Stomach smooth muscle (tissue), 2 donors: ENCODE results near the gene CKLF.

Experiments used
- H3K27ac ChIP-seq: one replicate; pipeline ENCODE4 v1.7.0; 2013; ENCODE audit warnings: mild to moderate bottlenecking, low read length, inconsistent platforms
- H3K27me3 ChIP-seq, 2 donors: one replicate each; pipeline ENCODE4 v1.7.0; 2013; ENCODE audit warnings: low read length in 2 of 2; ENCODE audit not compliant: insufficient read depth in 2 of 2, control insufficient read depth in 1 of 2
- H3K36me3 ChIP-seq, 2 donors: one replicate each; pipeline ENCODE4 v1.7.0; 2013; ENCODE audit warnings: low read length in 2 of 2; ENCODE audit not compliant: control insufficient read depth in 2 of 2, insufficient read depth in 2 of 2
- H3K4me1 ChIP-seq: one replicate; pipeline ENCODE4 v1.7.0; 2013; ENCODE audit warnings: low read length; ENCODE audit not compliant: control insufficient read depth, insufficient read depth
- H3K4me3 ChIP-seq, 2 donors: one replicate each; pipeline ENCODE4 v1.7.0; 2013; ENCODE audit warnings: low read length in 2 of 2
- H3K9ac ChIP-seq, 2 donors: one replicate each; pipeline ENCODE4 v1.7.0; 2013; ENCODE audit warnings: low read length in 2 of 2, mild to moderate bottlenecking in 1 of 2
- H3K9me3 ChIP-seq, 2 donors: one replicate each; pipeline ENCODE4 v1.7.0; 2013; ENCODE audit warnings: low read length in 2 of 2; ENCODE audit not compliant: control insufficient read depth in 2 of 2
- donor health status: healthy.
- donor health status: Pancreatic carcinoma.

CKLF gene

DNA sequence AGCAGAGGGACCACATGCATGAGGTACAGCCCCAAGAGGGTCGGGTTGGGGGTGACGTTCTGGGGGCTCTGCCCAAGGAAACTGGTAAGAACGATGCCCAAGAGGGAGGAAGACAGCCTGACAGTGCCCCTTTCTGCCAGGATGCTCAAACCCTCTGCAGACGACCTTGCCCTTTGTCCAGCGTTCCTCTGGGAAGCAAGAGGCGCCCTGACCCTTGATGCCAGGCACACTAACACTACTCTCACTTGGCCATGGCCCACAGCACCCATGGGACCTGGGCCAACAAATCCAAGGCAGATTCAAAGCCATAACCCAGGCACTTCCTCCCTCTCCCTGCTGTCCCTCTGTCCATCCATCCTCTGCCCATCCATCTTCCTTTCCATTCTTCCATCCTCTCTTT is 22.9 kb upstream of the CKLF start:
- Histone ChIP-seq H3K9me3 (no peaks in the 10 kb centered on the region), H3K27me3 (no peaks in the 10 kb centered on the region), H3K36me3 (peaks cover 45 to 55% of the 10 kb centered on the region in 2 donors), H3K4me1 (no peaks in the 10 kb centered on the region), H3K9ac (no peak overlapping the region), H3K27ac (no peak overlapping the region), H3K4me3 (no peak overlapping the region)

DNA sequence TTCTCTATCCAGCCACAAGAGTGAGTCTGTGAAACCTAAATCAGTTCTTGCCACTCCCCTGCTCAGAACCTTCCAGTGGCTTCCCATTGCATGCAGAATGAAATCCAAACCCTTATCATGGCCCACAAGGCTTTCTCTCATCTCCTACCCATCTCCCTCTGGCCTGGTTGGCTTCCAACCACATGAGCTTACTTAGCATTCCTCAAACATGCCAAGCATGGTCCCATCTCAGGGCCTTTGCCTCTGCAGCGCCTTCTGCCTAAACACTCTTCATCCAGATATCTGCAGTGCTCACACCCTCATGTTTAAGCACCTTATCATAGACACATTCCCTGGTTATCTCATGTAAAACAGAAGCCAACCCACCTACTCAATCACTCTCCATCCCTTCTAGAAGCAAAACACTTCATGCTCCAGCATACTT is 18.0 kb upstream of the CKLF start:
- H3K9me3 ChIP-seq = no peaks in the 10 kb centered on the region
- no peak overlapping the region for H3K27ac ChIP-seq
- peaks cover 40 to 42% of the 10 kb centered on the region in 2 donors for H3K36me3 ChIP-seq
- H3K4me1 ChIP-seq = no peaks in the 10 kb centered on the region
- H3K4me3 ChIP-seq = no peak overlapping the region
- H3K27me3 ChIP-seq = no peaks in the 10 kb centered on the region
- no peak overlapping the region for H3K9ac ChIP-seq

DNA sequence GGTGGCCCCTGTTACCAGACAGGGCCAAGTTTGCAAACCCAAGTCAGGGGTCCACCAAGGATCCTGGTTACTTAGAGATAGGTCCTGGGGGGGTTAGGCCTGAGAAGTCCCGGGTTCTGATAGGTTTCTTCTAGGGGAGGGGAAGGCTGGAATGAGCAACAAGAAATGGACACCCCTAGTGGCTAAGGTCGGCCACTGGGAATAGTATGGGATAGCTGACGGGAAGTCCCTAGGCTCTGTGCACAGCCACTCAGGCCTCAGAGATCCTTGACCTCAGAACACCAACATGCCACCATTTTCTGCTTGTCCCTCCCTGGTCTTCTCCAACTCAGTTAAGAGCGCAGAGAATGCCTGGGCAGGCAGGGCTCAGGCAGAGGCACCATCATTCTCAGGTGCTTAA is 15.9 kb upstream of the CKLF start:
- Histone ChIP-seq H3K4me3 (no peak overlapping the region), H3K9me3 (no peaks in the 10 kb centered on the region), H3K9ac (no peak overlapping the region), H3K27ac (no peak overlapping the region), H3K4me1 (no peaks in the 10 kb centered on the region), H3K36me3 (peaks cover 26 to 34% of the 10 kb centered on the region in 2 donors), H3K27me3 (no peaks in the 10 kb centered on the region)

DNA sequence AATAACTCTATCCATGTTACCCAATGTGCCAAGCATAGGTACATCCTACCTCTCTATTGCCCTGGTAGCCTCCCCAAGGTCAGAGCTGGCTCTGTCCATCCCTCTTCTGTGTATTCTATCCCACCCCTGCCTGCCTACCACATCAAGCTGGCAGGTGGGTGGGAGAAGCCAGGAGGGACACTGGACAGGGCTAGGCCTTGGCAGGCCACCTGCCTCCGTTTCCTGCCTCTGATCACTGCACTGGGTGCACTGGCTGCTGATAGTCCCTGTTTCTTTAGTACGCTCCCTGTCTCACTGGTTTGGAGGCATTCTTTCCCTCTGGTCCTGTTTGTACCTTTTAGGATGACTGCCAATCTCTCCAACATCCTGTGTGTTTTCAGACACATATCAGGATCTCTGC is 15.1 kb upstream of the CKLF start:
- no peaks in the 10 kb centered on the region for H3K9me3 ChIP-seq
- H3K4me3 ChIP-seq = no peak overlapping the region
- no peak overlapping the region for H3K9ac ChIP-seq
- no peaks in the 10 kb centered on the region for H3K27me3 ChIP-seq
- peaks cover 25 to 40% of the 10 kb centered on the region in 2 donors for H3K36me3 ChIP-seq
- H3K4me1 ChIP-seq = peaks cover 2% of the 10 kb centered on the region
- H3K27ac ChIP-seq = no peak overlapping the region

DNA sequence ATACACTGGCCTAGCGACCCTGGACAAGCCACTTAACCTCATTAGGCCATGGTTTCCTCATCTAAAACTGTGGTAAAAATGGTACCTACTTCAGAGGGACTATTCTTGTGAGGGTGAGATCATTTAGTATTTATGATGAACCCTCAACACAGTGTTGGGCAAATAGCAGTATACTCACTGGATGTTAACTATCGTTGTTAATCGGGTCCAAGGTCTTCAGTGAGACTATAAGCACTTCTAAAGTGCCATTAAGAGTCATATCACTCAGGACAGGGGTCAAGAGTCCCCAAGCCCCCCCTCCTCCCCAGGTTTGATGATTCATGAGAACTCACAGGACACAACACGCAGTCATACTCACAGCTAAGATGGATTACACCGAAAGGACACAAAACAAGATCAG is 13.5 kb upstream of the CKLF start:
- H3K27ac ChIP-seq = no peak overlapping the region
- H3K9me3 ChIP-seq = no peaks in the 10 kb centered on the region
- no peak overlapping the region for H3K9ac ChIP-seq
- no peaks in the 10 kb centered on the region for H3K27me3 ChIP-seq
- peaks cover 32 to 46% of the 10 kb centered on the region in 2 donors for H3K36me3 ChIP-seq
- H3K4me3 ChIP-seq = no peak overlapping the region
- H3K4me1 ChIP-seq = peaks cover 5% of the 10 kb centered on the region

DNA sequence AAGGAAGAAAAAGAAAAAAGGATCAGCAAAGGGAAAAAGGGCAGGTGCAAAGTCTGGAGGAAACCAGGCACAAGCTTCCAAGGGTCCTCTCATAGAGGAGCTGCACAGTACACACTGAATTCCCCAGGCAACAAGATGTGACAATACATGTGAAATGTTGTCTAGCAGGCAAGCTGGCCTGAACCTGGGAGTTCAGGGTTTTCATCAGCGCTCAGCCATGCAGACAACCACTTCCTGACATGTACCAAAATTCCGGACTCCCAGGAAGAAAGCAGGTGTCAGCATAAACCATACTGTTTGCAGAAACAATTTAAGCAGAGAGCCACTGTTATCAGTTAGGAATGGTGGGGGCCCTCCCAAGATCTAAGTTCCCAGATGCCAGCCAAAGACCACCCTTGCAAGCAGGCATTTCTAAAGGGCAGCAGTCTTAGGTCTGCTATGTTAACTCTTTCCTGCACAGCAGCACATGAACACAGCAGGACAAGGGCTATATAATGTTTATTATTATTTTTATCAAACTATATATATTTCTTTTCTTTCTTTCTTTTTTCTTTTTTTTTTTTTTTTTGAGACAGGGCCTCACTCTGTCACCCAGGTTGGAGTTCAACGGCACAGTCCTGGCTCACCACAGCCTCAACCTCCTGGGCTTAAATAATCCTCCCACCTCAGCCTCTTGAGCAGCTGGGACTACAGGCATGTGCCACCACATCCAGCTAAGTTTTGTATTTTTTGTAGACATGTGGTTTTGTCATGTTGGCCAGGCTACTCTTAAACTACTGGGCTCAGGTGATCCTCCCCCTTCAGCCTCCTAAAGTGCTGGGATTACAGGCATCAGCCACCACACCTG is 12.5 kb upstream of the CKLF start:
- no peak overlapping the region for H3K27ac ChIP-seq
- H3K4me1 ChIP-seq = peaks cover 5% of the 10 kb centered on the region

DNA sequence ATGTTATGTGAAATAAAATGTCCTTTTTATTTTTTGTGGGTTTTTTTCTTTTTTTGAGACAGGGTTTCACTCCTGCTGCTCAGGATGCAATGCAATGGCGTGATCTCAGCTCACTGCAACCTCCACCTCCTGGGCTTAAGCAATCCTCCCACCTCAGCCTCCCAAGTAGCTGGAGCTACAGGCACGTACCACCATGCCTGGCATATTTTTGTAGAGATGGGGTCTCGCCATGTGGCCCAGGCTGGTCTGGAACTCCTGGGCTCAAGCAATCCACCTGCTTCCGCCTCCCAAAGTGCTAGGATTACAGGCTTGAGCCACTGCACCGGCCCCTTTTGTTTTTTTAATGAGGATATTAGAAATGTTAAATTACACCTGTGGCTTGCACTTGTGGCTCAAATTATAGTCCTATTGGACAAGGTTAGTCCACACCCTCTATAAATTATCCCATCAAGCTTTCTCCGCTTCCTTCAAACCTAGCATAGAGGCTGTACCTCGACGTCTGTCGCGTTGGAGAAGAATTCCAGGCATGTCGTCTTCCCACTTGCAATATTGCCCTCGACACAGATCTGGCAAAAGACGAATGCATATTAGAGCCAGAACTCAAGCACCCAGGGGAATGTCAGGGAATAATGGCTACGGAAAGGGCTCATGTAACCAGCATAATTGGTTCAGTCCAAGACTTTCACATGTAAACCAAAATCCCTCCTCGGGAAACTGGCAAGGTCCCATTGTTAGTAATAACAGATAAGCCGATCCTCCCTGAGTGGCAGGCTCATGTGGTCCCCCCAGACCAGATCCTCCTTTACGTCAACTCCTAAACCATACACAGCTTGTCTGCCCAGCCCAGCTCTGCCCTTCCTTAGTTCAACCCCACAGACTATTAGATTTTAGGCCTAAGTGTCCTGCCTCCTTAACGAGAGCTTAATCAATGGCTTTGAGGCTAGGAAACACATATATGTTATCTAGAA is 10.7 kb upstream of the CKLF start:
- H3K27me3 ChIP-seq = no peaks in the 10 kb centered on the region
- peaks cover 18 to 39% of the 10 kb centered on the region in 2 donors for H3K36me3 ChIP-seq
- no peaks in the 10 kb centered on the region for H3K9me3 ChIP-seq
- no peak overlapping the region for H3K4me3 ChIP-seq
- H3K9ac ChIP-seq = no peak overlapping the region
- peaks cover 5% of the 10 kb centered on the region for H3K4me1 ChIP-seq
- H3K27ac ChIP-seq = no peak overlapping the region

More for the DNA sequence above, 12.5 kb upstream of the CKLF start:
- no peaks in the 10 kb centered on the region for H3K9me3 ChIP-seq
- H3K4me3 ChIP-seq = no peak overlapping the region
- peaks cover 32 to 47% of the 10 kb centered on the region in 2 donors for H3K36me3 ChIP-seq
- no peaks in the 10 kb centered on the region for H3K27me3 ChIP-seq
- no peak overlapping the region for H3K9ac ChIP-seq

DNA sequence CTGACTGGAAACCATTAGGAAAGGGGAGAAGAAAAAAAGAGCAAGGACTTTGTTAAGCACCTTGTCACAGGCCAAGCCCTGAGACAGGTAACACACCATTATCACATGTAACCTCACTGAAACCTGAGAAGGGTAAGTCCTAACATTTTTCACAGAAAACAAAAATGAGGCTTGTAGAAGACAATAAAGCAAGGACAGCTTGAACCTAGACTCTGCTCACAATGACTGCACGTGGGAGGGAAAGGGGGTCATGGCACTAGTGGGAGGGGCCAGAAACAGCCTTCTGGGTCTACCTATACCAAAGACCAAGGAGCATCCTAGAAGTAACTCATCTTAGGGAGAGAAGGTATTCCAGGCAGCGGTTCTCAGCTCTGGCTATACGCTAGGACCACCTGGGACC is 10.0 kb upstream of the CKLF start:
- H3K4me1 ChIP-seq = peaks cover 5% of the 10 kb centered on the region
- H3K4me3 ChIP-seq = no peak overlapping the region
- peaks cover 14 to 34% of the 10 kb centered on the region in 2 donors for H3K36me3 ChIP-seq
- no peak overlapping the region for H3K27ac ChIP-seq
- H3K9ac ChIP-seq = no peak overlapping the region
- H3K9me3 ChIP-seq = no peaks in the 10 kb centered on the region
- H3K27me3 ChIP-seq = no peaks in the 10 kb centered on the region

DNA sequence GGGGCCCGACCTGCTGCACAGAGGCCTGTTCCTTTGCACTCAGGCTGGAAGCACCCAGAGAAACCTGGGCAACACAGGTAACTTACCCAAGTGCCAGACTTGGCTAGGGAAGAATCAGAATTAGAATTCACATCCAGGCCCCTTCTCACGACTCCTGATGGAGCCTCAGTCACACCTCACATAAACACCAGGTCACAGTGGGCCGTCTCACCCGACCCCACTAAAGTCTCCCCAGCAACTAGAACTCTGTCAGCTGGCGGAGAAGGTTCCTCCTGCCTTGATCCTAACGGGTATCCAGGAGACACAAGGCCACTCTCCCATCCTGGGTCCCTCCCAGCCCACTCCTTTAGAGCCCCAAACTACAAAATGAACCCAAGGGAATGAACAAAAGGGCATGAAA is 8.8 kb upstream of the CKLF start:
- Histone ChIP-seq H3K9ac (no peak overlapping the region), H3K4me3 (no peak overlapping the region), H3K27ac (no peak overlapping the region), H3K36me3 (peaks cover 12 to 29% of the 10 kb centered on the region in 2 donors), H3K9me3 (no peaks in the 10 kb centered on the region), H3K27me3 (no peaks in the 10 kb centered on the region), H3K4me1 (peaks cover 11% of the 10 kb centered on the region)

DNA sequence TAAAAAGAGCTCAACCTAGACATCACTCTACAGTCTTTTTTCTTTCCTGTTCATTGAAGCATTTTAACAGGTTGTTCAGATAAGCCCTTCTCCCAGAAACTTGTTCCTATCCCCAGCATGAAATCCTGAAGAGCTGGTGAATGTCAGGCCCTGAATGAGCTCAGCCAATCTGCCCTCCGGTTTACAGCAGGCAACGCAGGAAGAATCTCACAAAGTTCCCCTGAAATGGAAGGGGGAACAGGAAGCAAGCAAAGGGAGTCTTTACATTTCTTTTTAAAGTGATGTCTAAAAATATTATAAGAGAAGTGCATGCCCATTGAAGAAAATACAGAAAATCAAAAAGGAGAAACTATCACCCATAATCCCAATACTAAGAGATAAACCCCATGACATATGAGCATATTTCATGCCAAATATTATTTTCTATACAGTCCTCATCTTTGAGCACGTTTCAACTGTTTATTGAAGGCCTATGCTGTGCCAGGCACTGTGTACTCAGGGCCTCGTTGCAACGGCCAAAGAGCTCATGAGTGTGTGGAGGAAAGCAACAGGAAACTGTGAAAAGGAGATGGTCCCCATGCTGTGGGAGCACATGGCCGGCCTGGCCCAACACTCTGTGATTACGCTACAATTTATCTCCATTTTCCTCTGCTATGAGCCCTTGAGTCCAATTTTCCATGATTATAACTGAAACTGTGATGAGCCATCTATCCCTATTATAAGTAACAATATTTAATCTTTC is 8.2 kb upstream of the CKLF start:
- no peaks in the 10 kb centered on the region for H3K27me3 ChIP-seq
- H3K4me1 ChIP-seq = peaks cover 15% of the 10 kb centered on the region
- peaks cover 7 to 26% of the 10 kb centered on the region in 2 donors for H3K36me3 ChIP-seq
- H3K9me3 ChIP-seq = no peaks in the 10 kb centered on the region
- no peak overlapping the region for H3K9ac ChIP-seq
- H3K27ac ChIP-seq = no peak overlapping the region
- no peak overlapping the region for H3K4me3 ChIP-seq
